ENCODE measurements around the gene PARD3.

The PARD3 gene

DNA sequence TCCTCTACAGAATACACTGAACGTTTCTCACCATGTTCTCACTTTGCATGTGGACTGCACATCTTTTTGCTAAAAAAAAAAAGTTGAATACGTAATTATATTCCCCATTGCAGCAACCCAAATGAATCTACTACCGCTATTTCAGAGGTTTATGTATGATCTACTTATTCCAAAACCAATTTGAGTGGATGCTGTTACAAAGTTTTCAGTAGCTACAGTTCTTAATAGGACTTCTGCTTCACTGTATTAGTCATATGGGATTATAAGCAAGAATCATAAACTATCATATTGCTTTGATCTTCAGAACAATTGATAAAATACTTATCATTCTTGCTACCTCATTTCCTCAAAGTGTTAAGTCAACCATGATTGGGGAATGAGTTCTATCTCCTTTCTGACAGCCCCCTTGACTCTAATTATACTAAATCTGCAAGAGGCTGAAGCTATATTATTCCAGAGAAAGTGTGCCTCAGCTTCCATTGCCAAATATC, 257.0 kb downstream of the PARD3 start:
- DNase-seq: no peak

DNA sequence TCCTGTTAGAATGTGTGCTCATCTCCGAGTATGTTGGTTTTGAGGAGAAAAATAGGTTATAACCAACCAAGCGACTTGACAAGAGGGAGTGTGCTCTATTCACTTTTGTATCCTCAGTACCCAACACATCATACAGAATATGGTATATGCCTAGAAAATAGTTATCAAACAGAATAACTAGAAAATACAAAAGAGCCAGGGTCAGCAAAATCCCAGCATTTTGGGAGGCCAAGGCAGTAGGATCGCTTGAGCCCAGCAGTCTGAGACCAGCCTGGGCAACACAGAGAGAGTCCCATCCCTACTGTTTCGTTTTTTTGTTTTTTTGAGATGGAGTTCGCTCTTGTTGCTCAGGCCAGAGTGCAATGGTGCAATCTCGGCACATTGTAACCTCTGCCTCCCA, 257.9 kb downstream of the PARD3 start:
- no peak for DNase-seq

DNA sequence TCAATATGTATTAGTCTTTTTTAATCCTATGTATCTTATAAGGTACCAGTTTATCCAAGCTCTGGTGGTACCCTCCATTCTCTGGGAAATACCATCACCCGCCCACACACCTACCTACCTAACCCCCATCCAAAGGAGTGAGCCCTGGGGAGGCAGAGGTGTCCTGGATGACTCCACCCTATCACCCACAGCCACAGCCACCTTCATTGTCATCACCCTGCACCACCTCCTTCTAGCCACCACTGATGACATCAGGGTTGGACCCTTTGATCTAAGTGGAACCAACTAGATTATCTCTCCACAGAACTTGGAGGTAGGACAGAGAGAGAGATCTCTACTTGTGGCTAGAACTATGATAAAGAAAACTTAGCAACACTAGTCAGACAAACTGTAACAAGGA, 259.4 kb downstream of the PARD3 start:
- DNase-seq: no peak

DNA sequence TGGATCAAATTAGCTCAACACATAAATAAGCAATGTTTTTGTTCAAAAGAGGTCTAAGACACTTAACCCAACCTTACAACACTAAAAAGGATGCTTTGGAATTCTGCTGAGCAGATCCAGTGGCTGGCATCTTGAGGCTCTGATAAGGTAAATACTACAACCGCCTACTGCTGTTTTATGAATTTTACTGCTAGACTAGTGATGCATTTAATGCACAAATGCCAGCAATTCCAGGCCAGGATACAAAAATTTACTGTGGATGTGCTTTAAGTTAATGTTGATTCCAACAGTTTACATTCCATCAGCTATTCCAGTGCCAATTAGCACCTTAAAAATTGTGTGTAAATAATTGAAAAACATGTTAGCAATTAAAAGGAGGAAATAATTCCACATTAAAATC, 261.3 kb downstream of the PARD3 start:
- no peak for DNase-seq

DNA sequence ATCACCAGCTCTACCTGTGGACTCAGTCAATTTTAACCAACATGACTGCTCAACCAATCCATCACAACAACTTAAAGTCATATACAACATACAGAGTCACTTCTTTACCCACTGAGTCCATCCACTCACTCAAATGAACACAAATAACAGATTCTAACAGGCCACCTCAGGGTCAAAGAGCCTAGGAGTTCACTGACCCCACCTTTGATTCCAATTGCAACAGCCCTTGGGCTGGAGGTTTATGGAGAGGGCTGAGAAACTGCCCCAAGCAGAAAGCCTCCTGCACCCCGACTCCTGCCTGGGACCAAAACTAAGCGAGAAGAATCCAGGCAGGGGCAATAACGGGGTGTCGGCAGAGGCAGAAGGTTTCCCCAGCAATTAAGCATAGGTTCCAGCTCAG, 263.8 kb downstream of the PARD3 start:
- DNase-seq: no peak

DNA sequence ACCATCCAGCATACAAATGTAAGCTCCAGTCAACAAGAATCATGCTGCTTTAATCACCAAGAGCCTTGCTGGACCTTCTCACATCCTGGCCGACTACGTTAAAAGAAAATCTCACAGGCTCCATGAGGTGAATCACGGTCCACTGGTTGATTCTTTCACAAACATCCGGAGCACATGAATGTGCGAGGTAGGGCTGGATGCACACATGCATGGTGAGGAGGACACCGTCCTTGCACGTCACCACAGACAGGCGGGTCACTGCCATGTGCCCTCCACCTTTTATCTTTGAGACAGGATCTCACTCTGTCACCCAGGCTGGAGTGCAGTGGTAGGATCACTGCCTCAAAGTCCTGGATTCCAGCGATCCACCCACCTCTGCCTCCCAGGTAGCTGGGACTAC, 265.1 kb downstream of the PARD3 start:
- no peak for DNase-seq

DNA sequence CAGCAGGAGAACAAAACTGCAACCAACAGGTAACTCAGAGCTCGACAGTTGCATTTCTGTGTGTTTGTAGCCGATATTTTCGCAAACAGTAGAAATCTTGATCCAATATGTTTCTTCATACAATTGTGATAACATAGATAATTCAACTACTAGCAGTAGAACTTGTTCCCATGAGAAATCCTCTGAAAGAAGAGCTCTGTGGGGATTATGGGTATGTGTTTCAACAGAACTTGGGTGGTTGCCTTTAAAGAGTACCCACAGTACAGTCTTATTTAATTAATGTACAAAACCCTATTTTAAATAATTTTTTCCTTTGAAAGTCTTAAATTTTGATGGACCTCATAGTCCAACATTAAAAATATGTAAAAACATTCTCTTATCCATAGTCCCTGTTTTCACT, 266.1 kb downstream of the PARD3 start:
- no peak for DNase-seq

DNA sequence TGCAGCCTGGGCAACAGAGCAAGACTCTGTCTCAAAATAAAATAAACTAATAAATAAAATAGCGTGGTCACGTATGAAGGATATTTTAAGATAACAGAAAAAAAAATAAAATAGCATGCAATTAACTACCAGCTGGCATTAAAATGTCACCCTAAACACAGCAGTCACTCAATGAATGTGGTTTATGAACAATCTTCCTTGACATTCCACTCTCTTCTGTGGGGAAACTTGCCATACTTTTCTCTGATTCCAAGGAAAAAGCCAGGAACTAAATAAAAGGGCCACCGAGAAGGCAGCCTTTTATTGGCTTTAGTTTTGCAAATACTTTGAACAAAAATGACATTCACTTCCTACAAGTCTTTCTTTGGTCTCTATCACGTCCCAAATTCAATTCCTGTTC, 266.6 kb downstream of the PARD3 start:
- DNase-seq: no peak

DNA sequence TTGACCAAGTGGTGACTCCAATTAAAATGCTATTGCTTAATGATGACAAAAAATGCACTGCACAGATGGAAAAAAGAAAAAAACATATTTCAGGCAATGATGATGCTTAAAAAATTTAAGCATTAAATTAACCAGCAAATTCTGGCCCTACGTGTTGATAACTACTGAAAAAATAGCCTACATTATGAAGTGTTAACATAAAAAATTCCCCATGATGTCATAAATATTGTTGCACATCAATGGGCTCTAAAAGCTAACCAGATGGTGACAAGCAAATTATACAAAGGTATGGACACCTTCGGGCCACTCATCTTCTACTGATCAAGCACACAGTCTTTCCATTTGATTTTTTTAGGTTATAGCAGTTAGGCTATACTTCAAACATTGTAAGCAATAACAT, 267.4 kb downstream of the PARD3 start:
- DNase-seq: no peak

DNA sequence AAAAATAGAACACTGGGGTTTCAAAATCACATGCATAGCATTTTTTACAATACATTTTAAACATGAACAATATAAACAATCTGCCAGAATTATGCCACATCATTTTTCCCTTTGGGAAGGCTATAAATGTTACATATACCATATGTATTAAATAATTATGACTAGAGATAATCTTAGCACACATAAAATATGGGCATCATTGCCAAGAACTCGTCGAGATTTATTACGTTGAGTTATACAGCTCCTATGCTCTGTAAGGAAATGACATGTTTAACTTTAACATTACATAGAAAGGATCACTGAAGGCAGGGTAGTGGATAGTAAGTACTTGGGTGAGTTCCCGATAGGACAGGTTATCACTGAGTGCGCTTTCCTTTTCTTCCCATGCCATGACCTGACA, 267.8 kb downstream of the PARD3 start:
- no peak for DNase-seq

DNA sequence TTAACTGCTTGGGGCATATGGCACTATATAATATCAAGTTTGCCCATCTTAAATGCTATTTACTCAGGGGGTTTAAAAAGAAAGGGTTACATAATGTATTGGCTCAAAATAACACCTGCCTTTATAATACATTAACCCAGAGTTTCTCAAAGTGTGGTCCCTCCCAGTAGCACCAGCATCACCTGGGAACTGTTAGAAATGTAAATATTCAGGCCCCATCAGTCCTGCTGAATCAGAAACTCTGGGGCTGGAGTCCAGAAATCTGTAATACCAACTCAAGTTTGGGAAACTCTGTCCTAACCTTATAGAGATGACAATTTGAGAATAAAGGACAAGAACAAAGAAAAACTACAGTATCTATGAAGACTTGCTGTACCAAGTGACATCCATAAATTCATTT, 270.7 kb downstream of the PARD3 start:
- DNase-seq: no peak

DNA sequence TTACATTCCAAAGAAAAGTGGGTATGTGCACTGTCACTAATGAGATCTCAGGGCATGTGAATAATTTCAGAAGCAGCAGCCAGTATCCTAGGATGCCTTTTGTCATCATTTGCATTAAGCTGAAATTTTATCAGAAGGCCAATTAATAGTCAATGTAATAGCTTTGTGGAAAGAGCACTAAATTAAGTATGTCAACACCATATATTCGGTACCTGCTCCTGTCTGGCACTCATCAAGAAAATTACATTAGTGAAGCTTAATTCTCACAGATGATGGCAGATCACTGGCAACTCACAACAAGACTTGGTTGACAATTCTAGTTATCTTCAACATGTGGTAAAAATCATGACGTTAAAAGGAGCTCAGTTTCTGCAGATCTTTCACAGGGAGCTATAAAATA, 271.4 kb downstream of the PARD3 start:
- DNase-seq: no peak

DNA sequence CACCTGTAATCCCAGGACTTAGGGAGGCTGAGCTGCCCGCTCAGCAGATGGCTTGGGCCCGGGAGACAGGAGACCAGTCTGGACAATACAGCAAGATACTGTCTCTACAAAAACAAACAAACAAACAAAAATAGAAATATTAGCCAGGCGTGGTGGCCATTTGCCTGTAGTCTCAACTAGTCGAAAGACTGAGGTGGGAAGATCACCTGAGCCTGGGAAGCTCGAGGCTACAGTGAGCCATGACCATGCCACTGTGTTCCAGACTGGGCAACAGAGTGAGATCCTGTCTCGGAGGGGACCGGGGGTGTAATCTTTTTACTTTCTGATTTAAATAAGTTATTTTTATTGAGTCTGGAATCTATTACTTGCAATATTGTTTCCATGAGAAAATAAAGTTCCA, 274.6 kb downstream of the PARD3 start:
- DNase-seq: no peak

DNA sequence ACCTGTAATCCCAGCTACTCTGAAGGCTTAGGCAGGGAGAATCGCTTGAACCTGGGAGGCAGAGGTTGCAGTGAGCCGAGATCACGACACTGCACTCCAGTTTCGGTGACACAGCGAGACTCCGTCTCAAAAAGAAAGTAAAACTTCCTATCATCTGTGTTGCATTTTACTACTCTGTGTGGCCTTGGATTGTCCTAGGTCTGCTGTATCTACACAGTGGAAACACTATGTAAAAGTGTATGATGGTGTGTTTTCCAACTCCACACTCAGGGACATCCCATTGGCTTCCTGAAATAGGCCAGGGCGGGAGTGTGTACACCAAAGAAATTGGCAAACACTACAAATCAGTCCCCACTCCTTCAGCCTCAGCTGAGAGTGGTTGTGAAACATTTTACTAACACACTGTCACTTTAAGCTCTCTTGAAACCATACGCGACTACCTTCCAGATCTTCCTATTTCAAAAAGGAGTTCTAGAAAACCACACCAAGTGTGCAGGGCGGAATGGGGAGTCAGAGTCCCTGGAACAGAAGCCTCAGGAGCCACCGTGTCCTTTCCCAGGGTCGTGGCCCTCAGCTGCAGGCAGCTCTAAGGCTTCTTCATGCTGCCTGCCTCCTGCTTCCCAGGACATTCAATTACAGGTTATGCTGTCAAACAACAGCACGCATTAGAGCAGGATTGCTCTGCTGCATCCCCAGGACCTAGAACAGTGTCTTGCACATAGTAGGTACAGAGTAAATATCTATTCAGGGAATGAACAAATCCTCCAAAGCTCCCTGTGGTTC, 275.4 kb downstream of the PARD3 start:
- DNase-seq: no peak

DNA sequence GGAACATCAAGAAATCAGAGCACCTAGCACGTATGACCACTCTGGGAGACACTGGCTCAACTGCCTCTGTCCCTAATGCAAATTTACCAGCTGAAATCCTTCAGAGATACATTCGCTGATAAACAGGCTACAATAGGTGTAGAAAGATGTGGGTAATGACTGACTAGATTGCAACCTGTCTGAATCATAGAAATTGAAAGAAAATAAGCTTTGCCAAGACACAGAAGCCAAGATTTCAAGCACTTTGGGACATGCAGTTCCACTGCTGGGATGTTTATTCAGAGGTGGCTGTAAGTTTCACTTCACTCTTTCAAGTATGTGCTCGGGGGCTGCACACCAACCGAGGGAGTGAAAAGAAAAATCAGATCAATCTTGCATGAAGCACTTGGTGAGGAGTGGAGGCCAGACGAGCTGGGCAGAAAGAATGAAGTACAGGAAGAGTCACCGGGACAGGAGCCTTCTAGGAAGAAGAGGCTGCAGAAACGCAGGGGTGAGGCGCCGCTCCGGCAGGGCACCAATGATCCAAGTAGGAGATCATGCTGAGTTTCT, 276.7 kb downstream of the PARD3 start:
- DNase-seq: no peak

DNA sequence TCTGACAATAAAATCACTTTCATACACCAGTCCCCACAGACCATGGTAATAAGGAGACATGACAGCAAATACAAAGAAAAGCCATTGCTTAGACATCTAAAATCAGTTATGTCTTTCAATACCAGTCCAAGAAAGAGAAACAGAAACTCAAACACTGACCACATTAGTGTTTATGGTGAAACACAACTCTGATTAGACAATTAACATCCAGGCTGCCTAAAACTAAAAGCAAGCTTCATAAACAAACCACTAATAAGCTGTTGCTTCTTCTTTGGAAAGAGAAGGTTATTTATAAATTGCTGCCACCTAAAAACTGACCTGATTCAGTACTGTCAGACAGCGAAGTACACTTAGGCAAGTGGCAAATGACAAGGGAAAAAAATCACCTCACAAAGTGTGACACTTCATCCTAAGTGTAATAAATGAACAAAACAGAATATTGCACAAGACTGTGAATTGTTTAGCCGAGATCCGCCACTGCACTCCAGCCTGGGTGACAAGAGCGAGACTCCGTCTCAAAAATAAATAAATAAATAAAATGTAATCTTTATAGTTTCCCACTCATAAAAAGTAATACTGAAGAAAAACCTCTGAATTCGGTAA, 277.4 kb downstream of the PARD3 start:
- no peak for DNase-seq

DNA sequence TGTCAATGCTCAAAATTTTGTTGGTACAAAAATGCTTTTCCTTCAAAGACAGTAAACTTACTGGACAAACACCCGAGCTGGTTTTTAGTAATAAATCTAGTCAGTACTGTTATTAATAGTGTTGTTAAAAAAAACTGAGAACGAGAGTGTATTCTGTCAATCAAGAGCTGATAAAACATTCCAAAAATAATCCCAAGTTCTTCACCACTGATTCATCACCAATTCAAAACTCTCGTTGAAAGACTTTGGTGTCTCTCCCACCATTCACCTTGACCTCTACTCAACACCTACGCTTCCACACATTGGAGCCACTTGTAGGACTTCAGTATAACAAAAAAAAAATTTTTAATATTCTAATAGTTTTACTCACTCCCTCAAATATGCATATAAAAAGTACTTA, 279.2 kb downstream of the PARD3 start:
- DNase-seq: no peak

DNA sequence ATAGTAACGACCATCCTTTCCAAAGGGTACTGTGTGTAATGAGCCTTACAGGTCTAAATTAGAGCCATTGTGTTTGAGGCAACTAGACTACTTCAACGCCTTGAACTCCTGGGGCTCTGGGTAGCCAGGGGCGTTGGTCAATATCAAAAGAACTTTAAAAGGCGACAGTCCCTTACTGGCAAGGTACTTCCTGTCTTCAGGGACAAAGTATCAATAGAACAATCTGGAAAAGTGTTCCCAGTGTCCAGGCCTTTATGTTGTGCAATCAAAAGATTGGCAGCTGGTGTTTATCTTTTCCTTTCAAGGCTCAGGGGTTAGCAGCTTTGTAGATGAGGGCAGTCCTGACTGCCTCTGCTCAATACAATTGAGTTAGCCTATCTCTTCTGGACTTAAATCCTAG, 284.3 kb downstream of the PARD3 start:
- DNase-seq: no peak

DNA sequence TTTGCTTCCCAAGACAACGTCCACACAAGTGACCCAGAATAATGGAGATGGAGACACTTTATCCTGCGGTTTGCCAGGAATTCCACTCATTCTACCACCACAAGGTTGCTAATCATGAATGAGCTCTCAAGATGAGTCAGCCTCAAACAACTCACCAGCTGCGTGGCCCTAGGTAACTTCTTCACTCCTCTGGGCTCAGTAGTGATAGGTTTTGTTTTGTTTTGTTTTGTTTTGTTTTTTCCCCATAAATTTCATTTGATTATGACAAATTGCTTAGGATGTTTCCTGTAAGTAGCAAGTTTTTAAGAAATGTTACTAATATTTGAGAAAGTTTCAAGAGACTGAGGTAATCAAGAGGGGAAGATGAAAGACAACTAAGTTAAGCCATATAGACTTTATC, 286.8 kb downstream of the PARD3 start:
- DNase-seq: peak in 1 of 2 experiments; percentile 14

DNA sequence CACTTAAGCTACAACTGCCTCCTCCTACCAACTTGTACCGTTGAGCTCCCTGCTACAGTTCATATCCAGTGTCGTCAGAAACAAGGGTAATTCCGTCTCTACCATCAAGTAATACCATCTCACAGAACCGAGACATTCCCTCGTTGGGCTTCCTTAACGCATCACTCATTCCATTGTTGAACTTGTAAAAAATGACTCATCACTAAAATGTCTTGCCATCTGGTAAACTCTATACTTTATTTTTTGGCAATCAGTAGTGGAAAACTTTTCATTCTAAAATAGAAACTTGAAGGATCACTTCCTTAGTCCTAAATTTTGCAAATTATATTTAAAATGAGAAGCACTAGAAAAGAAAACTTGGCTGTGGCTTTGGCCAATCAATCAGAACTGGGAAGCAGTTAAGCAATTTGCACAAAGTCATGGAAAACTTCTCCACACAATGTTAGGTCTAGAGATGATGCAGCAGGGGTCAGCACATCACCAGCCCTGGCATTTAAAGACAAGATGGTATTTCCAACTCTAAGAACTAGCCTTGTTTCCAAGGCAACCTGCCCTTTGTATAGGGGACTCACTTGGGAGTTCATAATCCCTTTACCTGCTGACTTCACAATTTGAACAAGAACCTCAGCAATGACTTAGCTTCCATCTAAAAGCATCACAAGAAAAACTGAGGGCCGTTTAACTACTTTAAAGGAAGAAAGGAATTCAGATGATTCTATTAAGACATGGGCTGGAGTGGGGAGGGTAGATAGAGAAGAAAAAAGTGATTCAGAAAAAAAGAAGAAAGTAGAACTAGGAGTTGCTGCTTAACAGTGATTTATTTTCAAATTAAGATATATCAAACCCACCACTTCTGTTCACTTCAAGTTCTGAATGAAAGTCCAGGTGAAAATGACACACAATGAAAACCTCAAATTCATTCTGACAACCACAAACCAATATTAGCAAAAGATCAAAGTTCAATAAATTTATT, 288.1 kb downstream of the PARD3 start:
- no peak for DNase-seq

DNA sequence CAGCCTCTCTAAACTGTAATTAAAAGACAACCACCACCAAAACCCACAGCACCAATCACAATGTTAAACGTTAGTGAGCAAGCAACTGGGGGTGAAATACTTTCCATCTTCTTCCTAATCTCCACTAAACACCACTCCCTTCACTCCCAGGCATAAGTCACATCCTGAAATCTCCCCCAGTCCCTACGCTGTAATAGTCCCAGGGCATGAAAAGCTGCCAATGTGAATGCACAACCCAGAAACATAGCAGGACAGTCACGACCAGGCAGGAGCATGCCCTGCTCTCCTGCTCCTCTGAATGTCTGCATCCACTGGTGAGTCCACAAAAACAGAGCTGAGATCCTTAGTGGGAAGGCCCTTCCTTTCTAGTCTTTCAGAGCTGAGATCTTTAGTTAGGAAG, 288.9 kb downstream of the PARD3 start:
- no peak for DNase-seq

DNA sequence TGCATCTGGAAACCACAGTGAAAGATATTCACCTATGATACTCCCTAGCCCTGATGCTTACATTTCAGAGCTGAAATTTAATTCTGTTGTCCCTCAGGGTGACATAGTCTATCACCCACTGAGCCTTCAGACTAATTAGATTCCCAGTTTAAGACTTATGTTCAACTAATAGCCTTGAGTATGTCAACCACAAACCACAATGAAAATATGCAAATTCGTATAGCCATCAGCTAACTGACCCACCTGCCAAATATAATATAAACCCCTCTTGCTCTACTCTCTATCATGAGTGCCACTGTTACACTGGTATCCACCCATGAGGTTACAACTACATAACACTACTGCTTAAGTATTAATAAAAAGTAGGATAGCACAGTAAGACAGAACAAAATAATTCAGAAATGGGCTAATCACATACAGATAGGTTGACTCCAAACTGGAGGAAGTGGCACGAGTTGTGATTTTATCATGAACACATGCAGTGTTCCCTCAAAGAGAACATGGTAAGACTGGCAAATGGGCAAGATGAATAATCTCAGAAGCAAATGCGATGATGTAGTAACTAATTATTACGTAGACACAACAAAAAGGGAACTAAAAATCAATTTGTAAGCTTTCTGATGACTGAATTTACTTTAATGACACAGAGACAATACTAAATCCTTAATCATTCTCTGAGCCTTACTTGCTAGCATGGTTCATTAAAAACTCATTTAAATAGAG, 290.6 kb downstream of the PARD3 start:
- no peak for DNase-seq
